ENCODE measurements around the gene RAD18.

DNA sequence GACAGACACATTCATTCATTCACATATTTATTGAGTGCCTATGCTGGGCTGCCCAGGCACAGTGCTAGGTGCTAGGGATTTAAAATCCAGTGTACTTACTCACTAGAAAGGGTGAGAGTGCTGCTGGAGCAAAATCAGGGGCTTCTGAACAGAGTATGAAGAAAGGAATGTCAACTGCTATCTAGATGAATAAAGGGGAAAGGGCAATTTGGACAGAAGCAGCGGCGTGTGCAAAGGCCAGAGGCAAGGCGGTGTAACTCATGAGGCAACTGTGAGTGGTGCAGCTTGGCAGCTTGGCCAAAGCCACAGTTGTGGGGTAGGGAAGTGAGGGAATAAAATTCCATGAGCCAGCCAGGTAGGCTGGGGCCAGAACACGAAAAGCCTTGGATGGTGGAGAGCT is 76.7 kb downstream of the RAD18 start:
- TF ChIP-seq POLR2AphosphoS5 (IDR thresholded peaks at IDR 0.05) (no peak), EP300 (IDR thresholded peaks at IDR 0.05) (no peak)

Measured in sigmoid colon (tissue), 4 donors.